Right ventricle myocardium superior (tissue), 1 donor: ENCODE results near the gene TNS4. TPM values are rescaled to one million over a fixed set of nuclear protein-coding genes. Genes with fewer than 3 reads are reported as not detected.

ENCODE experiments used
- ATAC-seq: fragments of 200-7000 bp; cut with Tn5 transposase; one replicate; pipeline ENCODE4 v1.9.1; 2020; ENCODE audit warnings: mild to moderate bottlenecking; ENCODE audit not compliant: poor library complexity
- DNase-seq: peaks from one replicate; pipeline ENCODE4 v3.0.0-alpha.2; 2020
- intact Hi-C: fragments of 100-400 bp; cut with DNase I; formaldehyde crosslinking; loops from one replicate; pipeline ENCODE4 v1.11.2; 2022
- total RNA-seq: library from RNA; stranded (reverse); fragmentation: NEBNext Ultra II Directional; extraction: Animal tissue kit (Norgen Biotek cat#: 25700); gene quantifications from one replicate; pipeline ENCODE4 v1.2.1, GENCODE V29; 2021
- donor health status: DM: no; HTN: yes; CAD: no; lungs with severe emphysema.

Gene TNS4
- total RNA-seq, 1 donor from 2014 or later: not detected

DNA sequence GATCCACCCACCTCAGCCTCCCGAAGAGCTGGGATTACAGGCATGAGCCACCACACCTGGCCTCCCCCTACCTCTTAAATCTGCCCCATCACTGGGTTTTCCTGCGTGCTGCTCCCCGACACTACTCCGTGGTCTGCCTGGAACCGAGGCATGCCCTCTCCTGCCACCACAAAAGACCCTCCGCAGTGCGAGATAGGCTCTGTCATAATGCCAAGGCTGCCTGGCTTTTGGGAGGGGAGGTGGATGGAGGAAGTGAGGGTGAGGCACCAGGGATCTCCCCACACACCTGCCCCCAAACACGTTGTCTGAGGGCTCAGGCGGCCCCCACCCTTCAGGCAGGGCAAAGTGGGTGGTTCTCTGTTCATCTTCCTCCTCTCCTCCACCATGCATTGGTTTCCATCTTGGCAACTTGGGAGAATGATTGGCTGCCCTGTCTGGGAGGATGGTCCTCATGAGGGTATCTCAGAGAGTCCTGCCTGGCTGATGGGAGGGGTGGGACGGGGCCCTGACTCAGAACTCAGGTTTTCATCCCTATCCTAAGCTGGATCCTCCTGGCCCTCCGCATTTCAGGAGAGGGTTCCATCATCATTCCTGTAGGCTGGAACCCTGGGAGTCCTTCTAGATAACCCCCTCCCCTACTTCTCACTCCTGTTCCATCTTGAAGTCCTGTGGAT is 35.0 kb downstream of the TNS4 start:
- intact Hi-C loops: no loop called here
- DNase-seq (no peak), ATAC-seq (no peak)

DNA sequence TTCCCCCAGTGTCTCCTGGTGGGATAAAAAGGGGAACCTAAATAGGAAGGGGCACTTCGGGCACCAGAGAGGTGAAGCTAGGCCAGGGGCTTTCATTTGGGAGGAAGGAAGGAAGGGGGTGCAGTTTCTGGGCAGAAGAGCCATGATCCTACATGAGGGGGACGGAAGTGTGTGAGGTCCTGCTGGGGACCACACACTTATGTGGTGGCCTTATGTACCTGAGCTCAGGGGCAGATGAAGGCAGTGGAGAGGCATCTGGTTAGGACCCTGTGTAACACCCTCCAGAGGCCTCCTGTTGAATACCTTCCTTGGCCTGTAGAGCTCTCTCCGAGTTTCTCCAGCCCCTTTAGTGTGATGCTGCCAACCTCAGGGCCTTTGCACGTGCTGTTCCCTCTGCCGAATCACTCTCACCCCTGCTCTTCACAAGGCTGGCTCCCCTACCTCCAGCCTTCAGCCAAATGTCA is 37.0 kb downstream of the TNS4 start:
- ATAC-seq (no peak), DNase-seq (no peak)
- intact Hi-C loops: no loop called here

DNA sequence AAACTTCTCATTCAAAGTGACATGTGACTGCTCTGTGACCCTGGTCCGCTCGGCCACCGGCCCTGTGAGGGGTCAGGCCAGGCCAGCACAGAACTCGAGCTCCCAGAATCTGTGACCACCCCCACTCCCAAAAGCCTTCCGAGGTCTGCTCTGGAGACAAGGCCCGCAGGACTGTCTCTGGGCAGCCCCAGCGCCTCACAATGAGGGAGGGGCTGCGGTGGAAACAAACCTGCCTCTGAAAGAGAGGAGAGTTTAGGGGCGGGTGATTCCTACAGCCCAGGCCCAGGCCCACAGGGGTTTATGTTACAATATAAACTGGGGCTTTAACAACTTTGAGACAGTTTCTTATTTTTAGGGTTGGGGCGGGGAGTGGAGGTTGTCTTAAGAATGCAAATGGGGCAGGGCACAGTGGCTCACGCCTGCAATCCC is 38.3 kb downstream of the TNS4 start:
- intact Hi-C loops: no loop called here
- DNase-seq (no peak), ATAC-seq (peak; percentile 4)

DNA sequence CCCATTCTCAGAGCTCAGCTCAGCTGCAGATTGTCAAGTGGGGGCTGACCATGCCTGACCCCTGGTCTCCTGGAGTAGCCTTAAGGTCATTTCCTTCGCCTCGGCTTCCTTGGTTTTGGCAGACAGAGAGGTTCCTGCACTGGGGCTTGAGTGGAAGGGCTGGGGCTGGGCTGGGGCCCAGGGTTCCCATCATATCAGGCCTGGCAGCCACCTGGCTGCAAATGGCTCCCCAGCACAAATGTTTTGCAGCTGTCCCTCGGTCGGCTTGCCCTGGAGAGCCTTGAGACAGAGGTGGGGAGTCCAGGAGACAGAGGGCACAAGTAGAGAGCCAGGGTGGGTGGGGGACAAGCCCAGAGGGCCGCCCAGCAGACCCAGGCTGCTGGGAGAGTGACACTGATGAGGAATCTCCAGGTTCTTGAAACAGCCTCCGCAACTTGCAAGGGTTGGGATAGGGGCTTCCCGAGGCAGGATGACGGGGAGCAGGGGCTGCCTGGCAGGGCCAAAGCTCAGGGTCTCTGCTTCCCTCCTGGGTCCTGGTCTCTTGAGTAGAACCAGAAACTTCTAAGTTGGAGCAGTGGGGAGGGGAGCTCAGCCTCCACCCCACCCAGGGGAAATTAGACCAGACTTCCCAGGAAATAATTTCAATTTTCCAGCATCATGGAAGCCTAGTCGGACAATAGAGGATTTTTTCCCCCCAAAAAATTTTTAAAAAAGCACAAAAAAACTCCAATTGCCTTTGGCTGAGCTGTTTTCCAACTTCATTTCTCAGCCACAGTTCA is 38.9 kb downstream of the TNS4 start:
- DNase-seq: no peak
- peak; percentile 21 for ATAC-seq

DNA sequence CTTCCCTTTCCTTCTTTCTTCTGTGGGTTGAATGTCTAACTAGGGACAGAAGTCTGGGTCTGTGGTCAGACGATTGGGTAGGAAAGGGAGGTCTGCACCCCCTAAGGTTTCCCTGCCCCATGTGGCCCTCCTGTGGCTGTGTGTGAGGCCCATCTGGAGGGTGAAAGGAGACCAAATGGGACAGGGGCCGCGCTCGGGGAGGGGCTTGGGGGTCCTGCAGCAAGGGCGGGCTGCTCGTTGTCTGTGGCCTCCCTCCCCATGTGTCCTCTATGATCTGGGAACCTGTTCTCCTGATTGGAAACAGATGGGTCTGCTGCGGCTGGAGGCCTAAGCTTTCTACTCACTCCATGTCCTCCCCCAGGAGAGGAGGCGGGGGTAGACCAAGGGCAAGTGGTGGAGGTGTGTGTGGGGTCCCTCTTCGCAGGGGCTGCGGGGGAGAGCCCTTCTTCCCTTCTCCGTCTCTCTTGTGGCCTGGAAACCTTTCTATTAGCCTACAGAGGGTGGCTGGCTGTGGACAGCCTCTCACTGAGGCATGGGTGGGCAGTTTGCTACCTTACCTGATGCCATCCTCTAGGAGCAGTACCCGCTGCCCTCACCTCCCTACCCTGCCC is 39.6 kb downstream of the TNS4 start:
- ATAC-seq: peak; percentile 3
- intact Hi-C loops: no loop called here
- no peak for DNase-seq

More for the DNA sequence above, 38.9 kb downstream of the TNS4 start:
- intact Hi-C loops: no loop called here

DNA sequence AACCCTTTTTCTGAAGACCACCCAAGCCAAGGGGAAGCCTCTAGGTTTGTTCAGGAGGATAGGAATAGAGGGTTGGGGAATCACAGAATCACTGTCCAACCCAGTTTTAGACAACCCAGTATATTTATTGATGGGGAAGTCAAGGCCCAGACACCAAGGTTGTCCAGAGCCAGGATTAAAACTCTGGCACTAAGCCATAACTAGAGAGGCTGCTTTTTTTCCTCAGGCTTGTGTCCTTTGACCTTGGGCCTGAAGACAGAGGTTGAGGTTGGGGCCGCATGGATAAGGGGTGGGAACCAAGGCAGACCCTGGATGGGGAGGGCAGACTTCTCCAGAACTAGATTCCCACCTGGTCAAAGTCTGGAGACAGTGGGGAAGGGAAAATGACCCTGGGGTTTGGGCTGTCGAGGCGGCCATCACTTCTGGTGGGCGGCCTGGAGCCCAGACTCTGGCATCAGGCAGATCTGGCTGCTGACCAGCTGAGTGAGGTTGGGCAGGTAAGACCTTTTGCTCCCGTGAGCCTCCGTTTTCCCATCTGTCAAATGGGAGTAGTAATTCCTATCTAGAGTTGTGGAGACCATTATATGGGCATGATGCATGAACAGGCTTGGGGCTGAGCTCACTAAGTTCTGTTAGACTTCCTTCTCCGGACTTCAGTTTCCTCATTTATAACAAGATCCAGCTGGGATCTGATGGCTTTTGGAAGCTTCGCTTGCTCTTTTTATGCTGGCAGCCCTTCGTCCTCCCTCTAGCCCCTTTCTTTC is 40.3 kb downstream of the TNS4 start:
- peak; percentile 18 for ATAC-seq
- intact Hi-C loops: no loop called here
- DNase-seq: no peak

DNA sequence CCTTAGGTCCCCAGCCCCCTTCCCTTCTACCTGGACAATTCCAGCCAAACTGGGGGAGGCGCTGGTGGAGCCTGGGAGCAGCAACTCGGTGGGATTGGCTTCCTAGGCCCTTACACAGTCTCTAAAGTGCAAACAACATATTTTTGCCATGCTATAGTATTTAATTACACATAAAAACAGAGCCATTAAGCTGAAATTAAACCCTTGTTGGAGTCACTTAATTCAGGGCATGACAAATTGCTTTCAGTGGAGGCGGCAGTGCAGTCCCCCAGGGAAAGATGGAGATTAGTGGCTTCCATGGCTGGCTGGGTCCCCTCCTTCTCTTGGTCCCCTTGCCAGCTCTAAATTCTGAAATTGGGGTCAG is 40.8 kb downstream of the TNS4 start:
- intact Hi-C loops: no loop called here
- ATAC-seq: no peak
- DNase-seq: no peak

DNA sequence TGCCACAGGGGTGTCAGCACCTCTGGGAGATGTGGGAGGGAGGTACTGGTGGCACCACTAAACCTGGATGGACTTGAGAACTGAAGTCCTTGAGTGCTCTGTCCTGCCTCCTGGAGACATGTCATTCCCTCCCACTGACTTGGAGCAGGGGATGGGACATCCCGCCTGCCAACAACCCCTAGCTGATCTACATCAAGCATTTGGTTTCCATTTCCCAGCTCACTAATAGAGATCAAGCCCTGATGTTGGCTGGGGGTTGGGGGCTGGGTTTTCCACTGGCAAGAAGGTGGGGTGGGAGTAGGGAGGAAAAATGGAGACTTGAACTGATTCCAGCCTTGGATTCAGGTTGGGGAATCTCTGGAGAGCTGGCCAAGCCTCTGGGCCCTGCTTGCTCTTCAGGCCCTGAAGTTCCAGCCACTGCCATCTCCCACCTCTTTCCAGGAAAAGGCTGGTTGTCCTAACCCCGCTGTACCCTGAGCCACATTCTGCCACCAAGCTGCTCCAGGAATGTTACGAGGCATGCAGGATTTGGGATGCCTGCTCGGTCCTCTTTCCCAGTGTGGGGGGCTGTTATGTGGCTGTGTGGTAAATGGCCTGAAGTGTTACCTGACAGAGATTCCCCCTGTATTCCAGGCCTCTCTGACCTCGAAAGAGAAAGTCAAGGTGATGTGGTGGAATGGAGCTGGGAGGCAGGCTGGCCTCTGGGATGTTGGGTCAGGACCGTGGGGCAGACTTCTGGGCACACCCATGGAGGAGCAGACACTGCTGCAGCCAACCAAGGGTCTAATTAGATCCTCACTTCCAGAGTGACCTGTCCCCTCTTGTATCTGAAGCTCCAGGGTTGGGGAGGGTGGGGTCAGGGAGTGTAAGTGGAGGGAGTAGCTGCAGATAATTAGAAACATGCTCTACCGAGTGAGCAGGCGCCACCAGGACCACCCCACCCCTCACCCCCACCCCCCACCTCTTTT is 41.5 kb downstream of the TNS4 start:
- no peak for ATAC-seq
- DNase-seq: no peak
- intact Hi-C loops: no loop called here

DNA sequence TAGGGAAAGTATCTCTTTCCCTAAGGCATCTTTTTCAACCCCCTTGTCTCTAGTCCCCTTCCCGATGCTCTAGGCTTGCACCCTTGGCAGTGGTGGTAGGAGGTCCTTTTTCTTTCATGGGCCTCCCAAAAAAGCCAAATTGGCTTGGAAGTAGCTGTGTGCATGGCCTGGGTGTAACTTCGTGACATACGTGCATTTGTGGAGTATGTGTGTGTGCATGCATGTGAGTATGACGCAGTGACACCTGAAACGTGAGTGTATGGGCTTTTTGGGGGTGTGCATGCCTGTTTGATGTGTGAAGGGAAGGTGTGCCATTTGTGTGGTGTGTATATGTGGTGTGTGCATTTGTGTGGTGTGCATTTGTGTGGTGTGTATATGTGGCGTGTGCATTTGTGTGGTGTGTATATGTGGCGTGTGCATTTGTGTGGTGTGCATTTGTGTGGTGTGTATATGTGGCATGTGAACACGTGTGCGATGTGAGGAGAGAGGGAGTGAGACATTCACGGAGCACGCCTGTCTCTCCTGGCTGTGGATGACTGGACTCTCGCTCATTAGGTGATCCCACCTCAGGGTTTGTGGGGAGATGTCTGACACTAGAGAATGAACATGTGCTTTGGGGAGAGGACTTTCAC is 42.5 kb downstream of the TNS4 start:
- ATAC-seq: no peak
- intact Hi-C loops: no loop called here
- DNase-seq: no peak

DNA sequence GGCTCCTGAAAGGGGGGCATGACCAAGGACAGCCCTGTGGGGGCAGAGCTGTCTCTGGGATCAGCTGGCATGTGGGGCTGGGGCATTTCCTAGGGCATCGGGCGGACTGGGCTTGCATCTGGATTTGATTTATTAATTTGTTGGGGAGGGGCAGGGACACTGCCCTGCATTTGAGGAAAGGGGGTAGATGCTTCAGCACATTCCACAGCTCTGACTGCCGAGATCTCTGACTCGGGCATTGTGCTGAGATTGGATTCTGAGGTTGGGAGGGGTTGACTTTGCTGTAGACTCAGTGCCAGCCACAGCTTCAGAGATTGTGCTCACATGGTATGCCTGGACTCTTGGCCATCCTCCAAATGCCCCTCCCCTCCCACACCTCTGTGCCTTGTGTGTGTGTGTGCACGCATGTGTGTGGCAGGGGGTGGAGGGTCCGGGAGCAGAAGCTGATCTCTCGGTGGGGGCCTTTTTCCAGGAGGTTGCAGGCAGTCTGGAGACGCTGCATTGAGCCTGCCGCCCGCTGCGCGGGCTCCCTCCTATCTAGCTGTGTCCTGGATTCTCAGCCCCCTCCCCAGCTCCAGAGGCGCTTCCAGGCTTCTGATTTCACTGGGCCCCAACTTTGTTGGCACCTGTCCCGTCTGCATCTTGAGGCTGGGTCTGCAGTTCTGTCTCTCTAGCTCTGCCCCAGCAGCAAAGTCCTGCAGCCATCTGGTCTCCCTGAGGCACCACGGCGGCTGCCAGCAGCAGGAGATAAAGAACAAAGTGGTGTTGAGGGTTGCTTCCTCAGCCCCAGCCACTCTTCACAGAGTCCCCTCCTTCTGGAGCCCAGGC is 43.2 kb downstream of the TNS4 start:
- intact Hi-C loops: no loop called here
- ATAC-seq (peak; percentile 43), DNase-seq (peak; percentile 65)

DNA sequence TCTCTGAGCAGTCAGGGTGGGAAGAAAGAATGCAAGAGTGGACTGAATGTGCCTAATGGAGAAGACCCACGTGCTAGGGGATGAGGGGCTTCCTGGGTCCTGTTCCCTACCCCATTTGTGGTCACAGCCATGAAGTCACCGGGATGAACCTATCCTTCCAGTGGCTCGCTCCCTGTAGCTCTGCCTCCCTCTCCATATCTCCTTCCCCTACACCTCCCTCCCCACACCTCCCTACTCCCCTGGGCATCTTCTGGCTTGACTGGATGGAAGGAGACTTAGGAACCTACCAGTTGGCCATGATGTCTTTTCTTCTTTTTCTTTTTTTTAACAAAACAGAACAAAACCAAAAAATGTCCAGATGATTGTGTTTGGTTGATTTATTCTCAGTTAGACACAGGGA is 44.1 kb downstream of the TNS4 start:
- DNase-seq (no peak), ATAC-seq (no peak)
- intact Hi-C loops: no loop called here

DNA sequence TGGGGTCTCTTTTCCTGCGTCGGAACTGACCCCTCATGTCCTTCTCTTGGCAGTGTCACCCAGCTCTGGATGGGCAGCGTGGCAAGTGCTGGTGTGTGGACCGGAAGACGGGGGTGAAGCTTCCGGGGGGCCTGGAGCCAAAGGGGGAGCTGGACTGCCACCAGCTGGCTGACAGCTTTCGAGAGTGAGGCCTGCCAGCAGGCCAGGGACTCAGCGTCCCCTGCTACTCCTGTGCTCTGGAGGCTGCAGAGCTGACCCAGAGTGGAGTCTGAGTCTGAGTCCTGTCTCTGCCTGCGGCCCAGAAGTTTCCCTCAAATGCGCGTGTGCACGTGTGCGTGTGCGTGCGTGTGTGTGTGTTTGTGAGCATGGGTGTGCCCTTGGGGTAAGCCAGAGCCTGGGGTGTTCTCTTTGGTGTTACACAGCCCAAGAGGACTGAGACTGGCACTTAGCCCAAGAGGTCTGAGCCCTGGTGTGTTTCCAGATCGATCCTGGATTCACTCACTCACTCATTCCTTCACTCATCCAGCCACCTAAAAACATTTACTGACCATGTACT is 44.9 kb downstream of the TNS4 start:
- ATAC-seq (peak; percentile 17), DNase-seq (peak; percentile 70)
- intact Hi-C loops: no loop called here

DNA sequence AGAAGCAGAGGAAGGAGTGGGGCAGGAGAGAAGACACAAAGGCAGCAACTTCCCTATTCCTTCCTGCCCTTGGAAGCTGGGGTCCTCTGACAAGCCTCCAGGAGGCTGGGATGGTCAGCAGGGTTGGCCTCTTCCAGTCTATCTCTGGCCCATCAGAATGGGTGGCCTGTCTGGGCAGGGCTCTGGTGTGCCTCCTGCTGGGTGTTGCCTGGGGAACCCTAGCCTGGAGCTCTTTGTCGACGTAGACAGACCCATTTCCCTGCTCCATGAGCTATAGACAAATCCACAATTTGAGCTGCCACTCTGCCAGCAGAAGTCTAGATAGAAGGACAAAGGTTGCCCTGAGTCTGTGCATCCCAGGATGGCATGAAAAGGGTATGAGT is 46.8 kb downstream of the TNS4 start:
- ATAC-seq: no peak
- intact Hi-C loops: no loop called here
- DNase-seq: peak; percentile 16

DNA sequence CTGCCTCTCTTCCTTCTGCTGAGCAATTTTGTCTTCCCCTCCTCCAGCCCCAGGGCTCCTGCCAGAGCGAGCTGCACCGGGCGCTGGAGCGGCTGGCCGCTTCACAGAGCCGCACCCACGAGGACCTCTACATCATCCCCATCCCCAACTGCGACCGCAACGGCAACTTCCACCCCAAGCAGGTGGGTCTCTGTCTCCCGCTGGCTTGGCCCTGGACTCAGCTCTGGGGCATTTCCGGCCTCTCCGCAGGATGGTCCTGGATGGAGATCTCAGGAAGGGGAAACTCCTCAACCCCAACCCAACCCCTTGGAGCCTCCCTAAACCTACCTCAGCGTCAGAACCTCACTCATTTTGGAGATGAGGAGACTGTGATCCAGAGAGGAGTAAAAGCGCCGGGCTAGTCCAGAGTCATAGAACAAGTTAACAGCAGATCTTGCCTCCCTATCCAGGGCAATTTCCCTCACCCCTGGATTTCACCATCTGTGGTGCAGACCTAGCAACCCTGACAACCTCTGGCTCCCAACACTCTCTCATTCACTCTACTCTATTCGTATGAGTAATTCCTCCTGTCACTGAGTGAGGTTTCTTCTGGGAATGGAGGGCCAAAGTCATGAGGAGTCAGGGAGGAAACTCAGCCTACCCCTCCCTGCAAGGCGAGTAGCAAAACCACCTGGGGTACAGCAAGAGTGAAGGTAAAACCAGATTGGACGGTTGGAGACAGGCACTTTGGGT is 47.4 kb downstream of the TNS4 start:
- ATAC-seq (no peak), DNase-seq (no peak)
- intact Hi-C loops: no loop called here

DNA sequence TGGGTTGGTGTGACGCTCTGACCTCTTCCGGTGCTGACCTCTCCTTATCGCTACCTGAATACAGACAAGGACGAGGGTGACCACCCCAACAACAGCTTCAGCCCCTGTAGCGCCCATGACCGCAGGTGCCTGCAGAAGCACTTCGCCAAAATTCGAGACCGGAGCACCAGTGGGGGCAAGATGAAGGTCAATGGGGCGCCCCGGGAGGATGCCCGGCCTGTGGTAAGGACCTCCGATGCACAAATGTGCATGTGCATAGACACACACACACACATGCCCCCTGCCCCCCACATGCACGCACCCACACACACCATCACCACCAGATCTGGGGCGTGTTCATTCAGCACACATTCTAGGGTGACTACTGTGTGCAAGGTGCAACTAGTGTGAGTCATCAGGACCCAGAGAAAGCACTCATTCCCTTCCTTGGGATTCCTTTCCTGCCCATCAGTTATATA is 48.5 kb downstream of the TNS4 start:
- intact Hi-C loops: no loop called here
- no peak for DNase-seq

DNA sequence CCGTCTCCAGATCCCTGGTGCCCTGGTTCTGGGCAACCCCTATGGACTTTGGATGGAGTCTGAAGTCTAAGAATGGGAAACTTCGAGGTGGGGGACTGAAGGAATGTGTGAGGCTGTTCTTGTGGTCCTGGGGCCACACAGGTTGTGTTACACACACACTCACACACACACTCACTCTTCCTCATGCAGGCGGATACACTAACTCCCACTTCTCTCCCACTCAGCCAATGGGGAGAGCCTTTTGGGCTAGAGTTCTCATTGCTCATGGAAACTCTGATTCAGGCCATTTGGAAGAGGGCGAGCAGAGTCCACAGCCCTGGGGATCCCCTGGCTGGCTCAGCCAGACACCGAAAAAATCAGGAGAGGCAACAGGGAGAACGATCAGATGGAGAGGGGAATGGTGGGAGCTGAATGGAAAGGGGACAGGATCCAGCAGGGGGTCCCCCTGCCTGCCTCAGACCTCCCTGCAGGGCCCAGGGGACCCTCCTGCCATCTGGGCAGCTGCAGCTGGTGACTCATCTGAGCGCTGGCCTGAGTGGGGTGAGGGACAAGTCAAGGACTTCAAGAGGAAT is 49.1 kb downstream of the TNS4 start:
- DNase-seq (no peak), ATAC-seq (peak; percentile 39)
- intact Hi-C loops: no loop called here

More for the DNA sequence above, 48.5 kb downstream of the TNS4 start:
- ATAC-seq: no peak
